Fibroblast of lung (primary cell): ENCODE measurements around the gene GNAZ.

Experiments
- CTCF ChIP-seq, 2 donors: IDR thresholded peaks in 1 of 2; conservative IDR thresholded peaks in 1 of 2; 1 replicate in 1 of 2; 2 replicates in 1 of 2; pipeline ENCODE4 v1.5.1; 2011 to 2012; ENCODE audit warnings: low read length in 2 of 2, control low read depth in 1 of 2, inconsistent platforms in 1 of 2, low read depth in 1 of 2, mild to moderate bottlenecking in 1 of 2
- EZH2 ChIP-seq: IDR thresholded peaks from 2 replicates; pipeline ENCODE4 v1.5.1; 2012; ENCODE audit warnings: low read length, control low read depth, mild to moderate bottlenecking; ENCODE audit errors: missing control alignments

- TF ChIP-seq CTCF (conservative IDR thresholded peaks at IDR 0.05 in 1 of 2, IDR thresholded peaks at IDR 0.05 in 1 of 2; ENCODE audit: low read depth in 1 of 2, low read length in 2 of 2) (no peak), EZH2 (no peak)
These were observed 8.1 kb downstream of the GNAZ start for GRCh38 chr22:23078462-23078787.
